GM12864 (cell line): ENCODE results near the gene ICAM5.

ENCODE experiments used
- DNase-seq: peaks from one replicate; pipeline ENCODE4 v3.0.0-alpha.2; 2011; ENCODE audit warnings: low read depth
- H3K4me3 ChIP-seq: 2 replicates; pipeline ENCODE4 v1.5.1; 2011; ENCODE audit warnings: mild to moderate bottlenecking, low read depth, low read length, control low read depth
- TF ChIP-seq, protein P1 (sequence below): IDR thresholded peaks from 2 replicates; pipeline ENCODE4 v1.5.1; 2011; ENCODE audit warnings: low read depth, mild to moderate bottlenecking, moderate library complexity, low read length, control low read depth, inconsistent platforms; ENCODE audit errors: missing control alignments

ICAM5 gene

GRCh38 chr19:10318807-10319682 lies 29.3 kb downstream of the ICAM5 start:
- no peak for DNase-seq
- TF ChIP-seq, protein P1, sequence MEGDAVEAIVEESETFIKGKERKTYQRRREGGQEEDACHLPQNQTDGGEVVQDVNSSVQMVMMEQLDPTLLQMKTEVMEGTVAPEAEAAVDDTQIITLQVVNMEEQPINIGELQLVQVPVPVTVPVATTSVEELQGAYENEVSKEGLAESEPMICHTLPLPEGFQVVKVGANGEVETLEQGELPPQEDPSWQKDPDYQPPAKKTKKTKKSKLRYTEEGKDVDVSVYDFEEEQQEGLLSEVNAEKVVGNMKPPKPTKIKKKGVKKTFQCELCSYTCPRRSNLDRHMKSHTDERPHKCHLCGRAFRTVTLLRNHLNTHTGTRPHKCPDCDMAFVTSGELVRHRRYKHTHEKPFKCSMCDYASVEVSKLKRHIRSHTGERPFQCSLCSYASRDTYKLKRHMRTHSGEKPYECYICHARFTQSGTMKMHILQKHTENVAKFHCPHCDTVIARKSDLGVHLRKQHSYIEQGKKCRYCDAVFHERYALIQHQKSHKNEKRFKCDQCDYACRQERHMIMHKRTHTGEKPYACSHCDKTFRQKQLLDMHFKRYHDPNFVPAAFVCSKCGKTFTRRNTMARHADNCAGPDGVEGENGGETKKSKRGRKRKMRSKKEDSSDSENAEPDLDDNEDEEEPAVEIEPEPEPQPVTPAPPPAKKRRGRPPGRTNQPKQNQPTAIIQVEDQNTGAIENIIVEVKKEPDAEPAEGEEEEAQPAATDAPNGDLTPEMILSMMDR, result no peak
- no peak overlapping the region for H3K4me3 ChIP-seq

DNA sequence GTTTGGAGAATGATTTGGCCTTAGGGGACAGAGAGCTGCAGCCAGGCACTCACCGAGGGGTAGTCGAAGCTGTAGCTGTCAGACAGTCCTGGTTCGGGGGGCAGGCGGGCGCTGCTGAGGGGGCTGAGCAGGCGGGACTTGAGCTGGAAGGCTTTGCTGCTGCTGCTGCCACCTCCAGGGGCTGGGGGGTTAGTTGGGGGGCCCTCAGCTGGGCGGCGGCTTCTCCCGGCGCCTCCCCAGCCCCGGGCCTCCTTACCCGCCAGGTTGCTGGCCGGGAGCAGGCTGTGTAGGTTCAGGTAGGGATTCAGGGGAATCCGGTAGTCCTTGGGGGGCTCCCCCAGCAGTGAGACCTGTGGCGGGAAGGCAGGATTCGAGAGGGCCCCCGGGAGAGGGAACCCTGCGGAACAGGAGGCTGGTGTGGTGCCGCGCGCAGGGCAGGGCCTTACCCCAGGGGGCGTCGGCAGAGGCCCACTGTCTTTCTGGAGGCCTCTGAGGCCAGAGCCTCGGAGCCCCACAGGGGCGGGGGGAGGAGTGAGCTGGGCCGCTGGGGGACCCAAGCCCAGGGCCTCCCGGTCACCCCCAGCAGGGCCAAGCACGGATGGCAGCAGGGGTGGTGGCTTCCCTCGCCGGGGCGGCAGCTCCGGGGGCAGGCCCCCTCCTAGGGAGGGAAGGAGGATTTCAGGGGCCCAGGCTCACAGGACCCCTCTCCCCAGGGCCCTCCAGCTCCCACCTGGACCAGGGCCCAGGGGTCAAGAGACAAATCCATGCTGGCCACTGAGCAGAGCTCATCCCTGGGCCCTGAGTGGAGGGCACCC lies 31.1 kb downstream of the ICAM5 start:
- H3K4me3 ChIP-seq, result no peak overlapping the region
- DNase-seq, result no peak
- TF ChIP-seq, protein P1, result no peak

GRCh38 chr19:10321417-10321797 lies 31.7 kb downstream of the ICAM5 start:
- no peak overlapping the region for H3K4me3 ChIP-seq
- TF ChIP-seq, protein P1, result no peak
- no peak for DNase-seq

DNA sequence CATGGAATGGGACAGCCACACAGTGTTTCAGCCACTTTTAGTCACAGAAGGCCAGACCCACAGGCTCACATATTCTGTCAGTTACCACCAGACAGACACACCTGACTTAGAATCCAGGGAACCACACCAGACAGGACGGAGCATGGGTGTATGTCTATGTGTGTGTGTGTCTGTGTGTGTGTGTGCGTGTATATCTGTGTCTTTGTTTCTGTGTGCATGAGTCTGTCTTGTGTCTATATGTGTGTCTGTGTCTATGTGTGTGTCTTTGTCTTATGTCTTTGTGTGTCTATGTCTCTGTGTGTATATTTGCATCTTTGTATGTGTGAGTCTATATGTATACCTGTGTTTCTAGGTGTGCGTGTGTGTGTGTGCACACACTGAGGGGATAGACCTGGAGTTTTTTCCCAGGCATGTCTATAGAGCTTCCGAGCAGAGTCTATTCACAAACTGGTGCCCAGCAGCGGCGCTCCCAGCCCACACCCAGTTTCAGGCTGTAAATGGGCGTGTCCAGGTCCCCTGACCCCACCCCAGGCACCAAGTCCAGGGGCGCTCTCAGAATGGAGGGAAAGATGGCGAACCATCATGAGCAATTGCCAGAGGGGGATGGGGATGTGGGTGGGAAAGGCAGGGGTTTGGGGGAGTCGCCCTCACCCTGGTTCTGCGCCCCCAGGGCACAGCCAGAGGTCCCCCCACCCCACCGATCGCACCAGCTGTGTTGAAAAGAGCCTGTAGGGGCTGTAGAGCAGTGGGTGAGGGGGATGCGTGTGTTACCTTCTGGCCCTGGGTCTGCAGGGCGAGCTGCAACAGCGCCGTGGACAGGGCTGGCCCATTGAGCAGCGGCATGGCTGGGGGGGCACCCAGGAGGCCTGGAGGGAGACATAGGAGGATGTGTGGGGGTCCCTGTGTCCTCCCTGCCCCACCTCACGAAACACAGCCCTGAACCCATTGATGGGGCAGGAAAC lies 32.4 kb downstream of the ICAM5 start:
- no peak for DNase-seq
- no peak overlapping the region for H3K4me3 ChIP-seq
- TF ChIP-seq, protein P1, result no peak

GRCh38 chr19:10325732-10326131 lies 36.0 kb downstream of the ICAM5 start:
- no peak overlapping the region for H3K4me3 ChIP-seq
- no peak for DNase-seq
- TF ChIP-seq, protein P1, result no peak

GRCh38 chr19:10327793-10328192 lies 38.0 kb downstream of the ICAM5 start:
- TF ChIP-seq, protein P1, result no peak
- H3K4me3 ChIP-seq, result no peak overlapping the region
- DNase-seq, result no peak
